H1 (cell line): ENCODE results near the gene SV2C. TPM values are rescaled to one million over a fixed set of nuclear protein-coding genes. Genes with fewer than 3 reads are reported as not detected.

Experiments used
- BCL11A ChIP-seq, 2 experiments: IDR thresholded peaks; one replicate each; pipeline ENCODE4 v1.6.1; 2011; ENCODE audit warnings: low read depth in 2 of 2, low read length in 2 of 2, mild to moderate bottlenecking in 2 of 2
- CHD7 ChIP-seq: fragments of 300-600 bp; sonication (generic); IDR thresholded peaks from 2 replicates; pipeline ENCODE4 v1.7.1; 2012; ENCODE audit warnings: low read length, moderate library complexity, mild to moderate bottlenecking, inconsistent platforms; ENCODE audit not compliant: insufficient replicate concordance
- GTF2F1 ChIP-seq: IDR thresholded peaks from 2 replicates; pipeline ENCODE4 v1.6.1; 2012; ENCODE audit warnings: low read depth, low read length, improper control_type of control experiment, borderline replicate concordance
- HDAC2 ChIP-seq, 2 experiments: fragments of 300-600 bp in 1 of 2; sonication (generic) in 1 of 2; IDR thresholded peaks; 2 replicates each; pipeline ENCODE4 v1.6.1; 2011 to 2012; ENCODE audit warnings: low read depth in 2 of 2, low read length in 2 of 2, mild to moderate bottlenecking in 2 of 2, moderate library complexity in 2 of 2, borderline replicate concordance in 1 of 2, inconsistent platforms in 1 of 2
- HDAC6 ChIP-seq: IDR thresholded peaks from one replicate; pipeline ENCODE4 v1.7.1; 2012; ENCODE audit warnings: low read depth, mild to moderate bottlenecking, inconsistent platforms, low read length, moderate library complexity
- NANOG ChIP-seq: IDR thresholded peaks from 2 replicates; pipeline ENCODE4 v1.6.1; 2011; ENCODE audit warnings: low read length, low read depth, mild to moderate bottlenecking, inconsistent platforms; ENCODE audit not compliant: insufficient read depth, poor library complexity, severe bottlenecking
- POLR2A ChIP-seq, 2 experiments: IDR thresholded peaks; 1 replicate in 1 of 2; 2 replicates in 1 of 2; pipeline ENCODE4 v1.6.1; 2011; ENCODE audit warnings: low read depth in 2 of 2, low read length in 2 of 2, mild to moderate bottlenecking in 2 of 2; ENCODE audit errors: control extremely low read depth in 1 of 2
- POLR2AphosphoS5 ChIP-seq: IDR thresholded peaks from 2 replicates; pipeline ENCODE4 v1.6.1; 2011; ENCODE audit warnings: low read depth, low read length
- RFX5 ChIP-seq: IDR thresholded peaks from 2 replicates; pipeline ENCODE4 v1.6.1; 2011; ENCODE audit warnings: low read depth, low read length, improper control_type of control experiment, borderline replicate concordance
- SAP30 ChIP-seq: fragments of 300-600 bp; sonication (generic); IDR thresholded peaks from 2 replicates; pipeline ENCODE4 v1.7.1; 2012; ENCODE audit warnings: low read length, moderate library complexity, mild to moderate bottlenecking, inconsistent platforms; ENCODE audit not compliant: insufficient read depth, insufficient replicate concordance
- TBP ChIP-seq: IDR thresholded peaks from 2 replicates; pipeline ENCODE4 v1.6.1; 2011; ENCODE audit warnings: low read depth, low read length, improper control_type of control experiment
- ZNF274 ChIP-seq: IDR thresholded peaks from 2 replicates; pipeline ENCODE4 v1.7.0; 2012; ENCODE audit warnings: low read length, borderline replicate concordance; ENCODE audit errors: extremely low read depth
- polyA plus RNA-seq, 7 experiments: library from polyadenylated mRNA; depleted of rRNA in 3 of 7; stranded (reverse) in 5 of 7; unstranded in 2 of 7; fragments of >200 nt in 5 of 7; fragments of 200-250 nt in 2 of 7; gene quantifications; 1 replicate in 5 of 7; 2 replicates in 1 of 7; 4 replicates in 1 of 7; pipeline versions ENCODE4 v1.2.1 to v1.2.3, GENCODE V29; 2011 to 2013; ENCODE audit warnings: missing spikeins in 2 of 7, mixed read lengths in 2 of 7
- total RNA-seq: library from RNA; stranded (reverse); fragmentation: NEBNext Ultra II Directional; extraction: Animal tissue kit (Norgen Biotek cat#: 25700); gene quantifications from 2 replicates; pipeline ENCODE4 v1.2.1, GENCODE V29; 2021

Gene SV2C
- total and polyA plus RNA-seq, 2 of the 8 experiments (the other 6 are each of a cell fraction or from before 2014, with no cell fraction given), result 0.08 to 0.24 TPM

- TF ChIP-seq CHD7 (no peak), POLR2A (IDR thresholded peaks at IDR 0.05; ENCODE audit: control extremely low read depth in 1 of 2, low read depth in 2 of 2, low read length in 2 of 2) (no peak), BCL11A (IDR thresholded peaks at IDR 0.05; ENCODE audit: low read depth in 2 of 2, low read length in 2 of 2) (no peak), HDAC6 (no peak), SAP30 (no peak), RFX5 (no peak), TBP (no peak), HDAC2 (IDR thresholded peaks at IDR 0.05; ENCODE audit: borderline replicate concordance in 1 of 2, low read depth in 2 of 2, low read length in 2 of 2) (no peak), GTF2F1 (no peak), ZNF274 (no peak), POLR2AphosphoS5 (no peak), NANOG (no peak)
Measured at GRCh38 chr5:76225336-76225735, 142.2 kb downstream of the SV2C start (continued).
